ENCODE measurements around the gene PRR13.

DNA sequence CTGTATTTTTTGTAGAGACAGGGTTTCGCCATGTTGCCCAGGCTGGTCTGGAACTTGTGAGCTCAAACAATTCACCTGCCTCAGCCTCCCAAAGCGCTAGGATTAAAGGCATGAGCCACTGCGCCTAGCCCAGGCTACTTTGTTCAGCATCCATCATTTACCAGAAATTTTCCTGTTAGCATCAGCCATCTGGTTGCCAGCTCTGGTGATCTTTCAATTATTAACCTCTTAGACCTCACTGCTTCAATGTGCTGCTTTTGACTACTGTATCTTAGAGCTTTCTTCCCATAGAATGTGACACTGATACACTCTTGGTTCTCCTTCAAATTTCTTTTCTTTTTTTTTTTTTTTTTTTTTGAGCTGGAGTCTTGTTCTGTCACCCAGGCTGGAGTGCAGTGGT lies 23.3 kb upstream of the PRR13 start:
- TF ChIP-seq, protein P1, sequence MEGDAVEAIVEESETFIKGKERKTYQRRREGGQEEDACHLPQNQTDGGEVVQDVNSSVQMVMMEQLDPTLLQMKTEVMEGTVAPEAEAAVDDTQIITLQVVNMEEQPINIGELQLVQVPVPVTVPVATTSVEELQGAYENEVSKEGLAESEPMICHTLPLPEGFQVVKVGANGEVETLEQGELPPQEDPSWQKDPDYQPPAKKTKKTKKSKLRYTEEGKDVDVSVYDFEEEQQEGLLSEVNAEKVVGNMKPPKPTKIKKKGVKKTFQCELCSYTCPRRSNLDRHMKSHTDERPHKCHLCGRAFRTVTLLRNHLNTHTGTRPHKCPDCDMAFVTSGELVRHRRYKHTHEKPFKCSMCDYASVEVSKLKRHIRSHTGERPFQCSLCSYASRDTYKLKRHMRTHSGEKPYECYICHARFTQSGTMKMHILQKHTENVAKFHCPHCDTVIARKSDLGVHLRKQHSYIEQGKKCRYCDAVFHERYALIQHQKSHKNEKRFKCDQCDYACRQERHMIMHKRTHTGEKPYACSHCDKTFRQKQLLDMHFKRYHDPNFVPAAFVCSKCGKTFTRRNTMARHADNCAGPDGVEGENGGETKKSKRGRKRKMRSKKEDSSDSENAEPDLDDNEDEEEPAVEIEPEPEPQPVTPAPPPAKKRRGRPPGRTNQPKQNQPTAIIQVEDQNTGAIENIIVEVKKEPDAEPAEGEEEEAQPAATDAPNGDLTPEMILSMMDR (conservative IDR thresholded peaks at IDR 0.05; ENCODE audit: low read length): no peak
- no peak for TF ChIP-seq EZH2phosphoT487 (IDR thresholded peaks at IDR 0.05; ENCODE audit: borderline replicate concordance, low read depth, low read length)
